Keratinocyte (primary cell): Measurements from ENCODE around the gene RIPK1. TPM values are rescaled to one million over a fixed set of nuclear protein-coding genes. Genes with fewer than 3 reads are reported as not detected.

Experiments
- DNase-seq: peaks from one replicate; pipeline ENCODE4 v3.0.0-alpha.2; 2011; ENCODE audit warnings: low read depth, missing footprints, low spot score
- FAIRE-seq: peaks from 2 replicates; lab custom pipeline; 2011; peaks lifted over from hg19 to GRCh38; lab: Jason Lieb, UNC
- H2AFZ ChIP-seq: 2 replicates; pipeline ENCODE4 v1.6.0; 2012; ENCODE audit warnings: low read length, control low read depth, inconsistent platforms; ENCODE audit not compliant: control insufficient read depth
- H3K27ac ChIP-seq: 2 replicates; pipeline ENCODE4 v1.5.1; 2011; ENCODE audit warnings: low read length; ENCODE audit not compliant: control insufficient read depth, insufficient read depth
- H3K27me3 ChIP-seq: 3 replicates; pipeline ENCODE4 v1.6.0; 2011; ENCODE audit warnings: low read length; ENCODE audit not compliant: control insufficient read depth, insufficient read depth; ENCODE audit errors: extremely low read depth
- H3K36me3 ChIP-seq, 2 experiments: 2 replicates in 1 of 2; 3 replicates in 1 of 2; pipeline ENCODE4 v1.5.1; 2011; ENCODE audit warnings: low read length in 2 of 2, mild to moderate bottlenecking in 1 of 2; ENCODE audit not compliant: control insufficient read depth in 2 of 2, insufficient read depth in 2 of 2; ENCODE audit errors: extremely low read depth in 1 of 2
- H3K4me1 ChIP-seq: 3 replicates; pipeline ENCODE4 v1.5.1; 2011; ENCODE audit warnings: low read length; ENCODE audit not compliant: control insufficient read depth, insufficient read depth; ENCODE audit errors: extremely low read depth
- H3K4me2 ChIP-seq: 3 replicates; pipeline ENCODE4 v1.6.0; 2011; ENCODE audit warnings: low read depth, low read length; ENCODE audit not compliant: control insufficient read depth, insufficient read depth; ENCODE audit errors: extremely low read depth
- H3K4me3 ChIP-seq, 3 experiments: fragments of 200-600 bp in 1 of 3; sonication (generic) in 1 of 3; 2 replicates in 2 of 3; 3 replicates in 1 of 3; pipeline ENCODE4 v1.5.1; 2011 to 2016; ENCODE audit warnings: low read length in 3 of 3, mild to moderate bottlenecking in 3 of 3, control low read depth in 2 of 3, inconsistent platforms in 1 of 3, low read depth in 1 of 3, mixed read lengths in 1 of 3, mixed run types in 1 of 3, moderate library complexity in 1 of 3; ENCODE audit not compliant: control insufficient read depth in 2 of 3, insufficient read depth in 2 of 3; ENCODE audit errors: extremely low read depth in 1 of 3
- H3K79me2 ChIP-seq: 2 replicates; pipeline ENCODE4 v1.6.0; 2012; ENCODE audit warnings: low read length; ENCODE audit not compliant: control insufficient read depth, insufficient read depth
- H3K9ac ChIP-seq: 3 replicates; pipeline ENCODE4 v1.6.0; 2011; ENCODE audit warnings: low read length; ENCODE audit not compliant: control insufficient read depth, insufficient read depth; ENCODE audit errors: extremely low read depth
- H3K9me1 ChIP-seq: 3 replicates; pipeline ENCODE4 v1.6.0; 2011; ENCODE audit warnings: low read length; ENCODE audit not compliant: control insufficient read depth, insufficient read depth; ENCODE audit errors: extremely low read depth
- H3K9me3 ChIP-seq: 2 replicates; pipeline ENCODE4 v1.5.1; 2012; ENCODE audit warnings: low read depth, low read length; ENCODE audit not compliant: control insufficient read depth
- H4K20me1 ChIP-seq: 3 replicates; pipeline ENCODE4 v1.6.0; 2011; ENCODE audit warnings: low read length; ENCODE audit not compliant: control insufficient read depth, insufficient read depth; ENCODE audit errors: extremely low read depth
- EZH2 ChIP-seq: IDR thresholded peaks from one replicate; pipeline ENCODE4 v1.6.1; 2012; ENCODE audit warnings: inconsistent platforms, mild to moderate bottlenecking, low read length, moderate library complexity
- dilution Hi-C: fragments of 300-500 bp; cut with MboI; formaldehyde crosslinking; loops from one replicate; pipeline ENCODE4 v1.7.0; 2020; ENCODE audit warnings: low sequenced_read_pairs; ENCODE audit not compliant: extremely low pct_ligation_motif_present
- polyA plus RNA-seq, 5 experiments: library from polyadenylated mRNA; depleted of rRNA in 3 of 5; stranded (reverse) in 3 of 5; stranded (forward) in 1 of 5; unstranded in 1 of 5; fragments of >200 nt; gene quantifications; 1 replicate in 1 of 5; 2 replicates in 3 of 5; 3 replicates in 1 of 5; pipeline versions ENCODE4 v1.2.1 to v1.2.3, GENCODE V29; 2011 to 2012; ENCODE audit warnings: missing spikeins in 2 of 5, low read depth in 1 of 5, low replicate concordance in 1 of 5
- TF ChIP-seq, protein P1 (sequence below), 3 experiments: IDR thresholded peaks in 1 of 3; conservative IDR thresholded peaks in 1 of 3; optimal IDR thresholded peaks in 1 of 3; 2 replicates in 2 of 3; 3 replicates in 1 of 3; pipeline versions ENCODE3 to v1.5.1; 2011; ENCODE audit warnings: low read length in 3 of 3, mild to moderate bottlenecking in 3 of 3, moderate library complexity in 2 of 3, control low read depth in 1 of 3, inconsistent platforms in 1 of 3; ENCODE audit not compliant: insufficient read depth in 2 of 3; ENCODE audit errors: extremely low read depth in 1 of 3

RIPK1 gene
- polyA plus RNA-seq, 1 donor (not counting 4 experiments of a cell fraction or from before 2014, with no cell fraction given) = 13.8 TPM

DNA sequence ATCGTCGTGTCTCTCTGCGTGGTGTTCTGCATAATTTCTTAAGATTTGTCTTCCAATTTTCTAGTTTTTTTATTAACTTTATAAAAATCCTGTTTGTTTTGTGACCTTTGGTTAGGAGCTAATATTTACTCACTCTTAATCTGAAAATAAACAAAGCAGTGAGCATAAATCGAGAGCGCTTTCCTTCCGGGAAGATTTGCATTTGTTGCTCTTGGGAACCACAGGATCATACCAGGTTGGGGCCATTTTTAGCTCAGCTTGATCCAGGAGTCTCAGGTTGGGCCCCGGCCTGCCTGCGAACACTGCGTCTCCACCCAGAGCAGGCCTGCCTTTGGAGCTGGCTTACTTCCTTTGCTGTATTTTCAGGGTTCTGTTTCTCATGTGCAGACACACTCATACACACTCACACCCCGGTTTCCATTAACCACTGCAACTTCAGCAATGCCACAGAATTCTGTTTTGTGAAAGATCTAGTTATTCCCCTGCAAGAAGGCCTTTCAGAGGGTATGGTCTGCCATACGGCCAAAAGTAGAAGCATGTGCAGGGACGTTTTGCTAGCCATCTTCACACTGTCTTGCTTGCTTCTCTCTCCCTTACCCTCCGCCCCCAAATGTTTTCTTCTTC lies 67.5 kb downstream of the RIPK1 start:
- H3K4me2 ChIP-seq = no peak overlapping the region
- FAIRE-seq = no peak
- H3K4me3 ChIP-seq = no peak overlapping the region
- H2AFZ ChIP-seq = no peak overlapping the region
- TF ChIP-seq, protein P1, sequence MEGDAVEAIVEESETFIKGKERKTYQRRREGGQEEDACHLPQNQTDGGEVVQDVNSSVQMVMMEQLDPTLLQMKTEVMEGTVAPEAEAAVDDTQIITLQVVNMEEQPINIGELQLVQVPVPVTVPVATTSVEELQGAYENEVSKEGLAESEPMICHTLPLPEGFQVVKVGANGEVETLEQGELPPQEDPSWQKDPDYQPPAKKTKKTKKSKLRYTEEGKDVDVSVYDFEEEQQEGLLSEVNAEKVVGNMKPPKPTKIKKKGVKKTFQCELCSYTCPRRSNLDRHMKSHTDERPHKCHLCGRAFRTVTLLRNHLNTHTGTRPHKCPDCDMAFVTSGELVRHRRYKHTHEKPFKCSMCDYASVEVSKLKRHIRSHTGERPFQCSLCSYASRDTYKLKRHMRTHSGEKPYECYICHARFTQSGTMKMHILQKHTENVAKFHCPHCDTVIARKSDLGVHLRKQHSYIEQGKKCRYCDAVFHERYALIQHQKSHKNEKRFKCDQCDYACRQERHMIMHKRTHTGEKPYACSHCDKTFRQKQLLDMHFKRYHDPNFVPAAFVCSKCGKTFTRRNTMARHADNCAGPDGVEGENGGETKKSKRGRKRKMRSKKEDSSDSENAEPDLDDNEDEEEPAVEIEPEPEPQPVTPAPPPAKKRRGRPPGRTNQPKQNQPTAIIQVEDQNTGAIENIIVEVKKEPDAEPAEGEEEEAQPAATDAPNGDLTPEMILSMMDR (optimal IDR thresholded peaks at IDR 0.05 in 1 of 3, IDR thresholded peaks at IDR 0.05 in 1 of 3, conservative IDR thresholded peaks at IDR 0.05 in 1 of 3; ENCODE audit: extremely low read depth in 1 of 3, insufficient read depth in 2 of 3, low read length in 3 of 3) = no peak
- TF ChIP-seq EZH2 = no peak
- H4K20me1 ChIP-seq = no peaks in the 10 kb centered on the region
- peaks cover 14% of the 10 kb centered on the region for H3K4me1 ChIP-seq
- no peak overlapping the region for H3K9ac ChIP-seq
- DNase-seq = no peak
- no peaks in the 10 kb centered on the region for H3K27me3 ChIP-seq
- no peaks in the 10 kb centered on the region for H3K9me1 ChIP-seq
- dilution Hi-C loops = no loop called here
- no peaks in the 10 kb centered on the region for H3K9me3 ChIP-seq
- H3K79me2 ChIP-seq = no peaks in the 10 kb centered on the region
- no peak overlapping the region for H3K27ac ChIP-seq
- peaks cover 10 to 20% of the 10 kb centered on the region in 2 experiments for H3K36me3 ChIP-seq

- H3K36me3 ChIP-seq = peaks cover 10 to 20% of the 10 kb centered on the region in 2 experiments
- no peaks in the 10 kb centered on the region for H3K27me3 ChIP-seq
- H3K9ac ChIP-seq = no peak overlapping the region
- no peak for DNase-seq
- no peaks in the 10 kb centered on the region for H3K79me2 ChIP-seq
- dilution Hi-C loops = no loop called here
- no peaks in the 10 kb centered on the region for H3K9me1 ChIP-seq
- H4K20me1 ChIP-seq = no peaks in the 10 kb centered on the region
- no peak overlapping the region for H3K27ac ChIP-seq
- H3K4me1 ChIP-seq = peaks cover 14% of the 10 kb centered on the region
- no peak for FAIRE-seq
- no peak overlapping the region for H2AFZ ChIP-seq
- H3K9me3 ChIP-seq = no peaks in the 10 kb centered on the region
- no peak overlapping the region for H3K4me2 ChIP-seq
- H3K4me3 ChIP-seq = no peak overlapping the region
- TF ChIP-seq EZH2 = no peak
- TF ChIP-seq, protein P1 (optimal IDR thresholded peaks at IDR 0.05 in 1 of 3, IDR thresholded peaks at IDR 0.05 in 1 of 3, conservative IDR thresholded peaks at IDR 0.05 in 1 of 3; ENCODE audit: extremely low read depth in 1 of 3, insufficient read depth in 2 of 3, low read length in 3 of 3) = no peak
These were observed 68.2 kb downstream of the RIPK1 start for GRCh38 chr6:3136292-3137011.
